Mesenchymal stem cell (in vitro differentiated cells and primary cell): ENCODE measurements around the gene TENM4.

Experiments used
- DNase-seq: peaks from one replicate; pipeline ENCODE4 v3.0.0-alpha.2; 2013
- H2AFZ ChIP-seq: one replicate; pipeline ENCODE4 v1.6.1; 2013; ENCODE audit warnings: low read depth, mild to moderate bottlenecking, control low read depth, inconsistent platforms, low read length, moderate library complexity
- H2AK5ac ChIP-seq: 2 replicates; pipeline ENCODE4 v1.6.1; 2013; ENCODE audit warnings: low read length, moderate library complexity, mild to moderate bottlenecking, inconsistent platforms; ENCODE audit not compliant: severe bottlenecking
- H2BK120ac ChIP-seq: one replicate; pipeline ENCODE4 v1.6.1; 2013; ENCODE audit warnings: low read depth, mild to moderate bottlenecking, inconsistent platforms, low read length, moderate library complexity
- H2BK12ac ChIP-seq, 2 experiments: one replicate each; pipeline ENCODE4 v1.6.1; 2013; ENCODE audit warnings: inconsistent platforms in 2 of 2, low read length in 2 of 2, mild to moderate bottlenecking in 2 of 2, moderate library complexity in 2 of 2, control low read depth in 1 of 2
- H2BK15ac ChIP-seq: one replicate; pipeline ENCODE4 v1.6.1; 2013; ENCODE audit warnings: mild to moderate bottlenecking, low read depth, inconsistent platforms; ENCODE audit not compliant: poor library complexity, severe bottlenecking
- H2BK5ac ChIP-seq: 2 replicates; pipeline ENCODE4 v1.6.1; 2013; ENCODE audit warnings: low read depth, mild to moderate bottlenecking, low read length, control low read depth, inconsistent platforms; ENCODE audit not compliant: poor library complexity, severe bottlenecking
- H3K14ac ChIP-seq, 2 experiments: one replicate each; pipeline ENCODE4 v1.6.1; 2013; ENCODE audit warnings: inconsistent platforms in 2 of 2, low read length in 2 of 2, control low read depth in 1 of 2, mild to moderate bottlenecking in 1 of 2, moderate library complexity in 1 of 2
- H3K18ac ChIP-seq, 2 experiments: one replicate each; pipeline ENCODE4 v1.6.1; 2013; ENCODE audit warnings: inconsistent platforms in 2 of 2, low read length in 2 of 2, control low read depth in 1 of 2, low read depth in 1 of 2, mild to moderate bottlenecking in 1 of 2
- H3K23ac ChIP-seq, 2 experiments: one replicate each; pipeline ENCODE4 v1.6.1; 2013; ENCODE audit warnings: inconsistent platforms in 2 of 2, low read length in 2 of 2, mild to moderate bottlenecking in 2 of 2, moderate library complexity in 2 of 2, control low read depth in 1 of 2
- H3K27ac ChIP-seq: 2 replicates; pipeline ENCODE4 v1.5.1; 2013; ENCODE audit warnings: mild to moderate bottlenecking, moderate library complexity, low read length, control low read depth, inconsistent platforms; ENCODE audit not compliant: poor library complexity, severe bottlenecking
- H3K27me3 ChIP-seq, 2 experiments: 2 replicates each; pipeline versions ENCODE4 v1.6.1 to v1.7.0; 2013; ENCODE audit warnings: low read length in 2 of 2, mild to moderate bottlenecking in 2 of 2, moderate library complexity in 2 of 2, control low read depth in 1 of 2, inconsistent platforms in 1 of 2; ENCODE audit not compliant: control insufficient read depth in 1 of 2, insufficient read depth in 1 of 2
- H3K36me3 ChIP-seq, 2 experiments: 2 replicates each; pipeline versions ENCODE4 v1.6.1 to v1.7.0; 2013; ENCODE audit warnings: low read length in 2 of 2, control low read depth in 1 of 2, inconsistent platforms in 1 of 2, low read depth in 1 of 2, mild to moderate bottlenecking in 1 of 2; ENCODE audit not compliant: insufficient read depth in 2 of 2, control insufficient read depth in 1 of 2
- H3K4ac ChIP-seq, 2 experiments: one replicate each; pipeline ENCODE4 v1.6.1; 2013; ENCODE audit warnings: inconsistent platforms in 2 of 2, low read length in 2 of 2, mild to moderate bottlenecking in 2 of 2, moderate library complexity in 2 of 2, control low read depth in 1 of 2, low read depth in 1 of 2
- H3K4me1 ChIP-seq: 2 replicates; pipeline ENCODE4 v1.6.1; 2013; ENCODE audit warnings: low read depth, low read length, control low read depth; ENCODE audit not compliant: control insufficient read depth, insufficient read depth
- H3K4me2 ChIP-seq: 2 replicates; pipeline ENCODE4 v1.6.1; 2013; ENCODE audit warnings: low read length, mild to moderate bottlenecking, inconsistent platforms; ENCODE audit not compliant: poor library complexity, severe bottlenecking
- H3K4me3 ChIP-seq, 2 experiments: 2 replicates each; pipeline versions ENCODE4 v1.5.1 to v1.7.0; 2013; ENCODE audit warnings: low read length in 2 of 2, mild to moderate bottlenecking in 2 of 2, control low read depth in 1 of 2, low read depth in 1 of 2; ENCODE audit not compliant: insufficient read depth in 1 of 2
- H3K79me1 ChIP-seq: replicated peaks from 2 replicates; pipeline ENCODE4 v1.6.1; 2013; ENCODE audit warnings: mild to moderate bottlenecking, control low read depth, low read length, inconsistent platforms; ENCODE audit not compliant: poor library complexity, severe bottlenecking
- H3K9ac ChIP-seq: 2 replicates; pipeline ENCODE4 v1.7.0; 2013; ENCODE audit warnings: mild to moderate bottlenecking, low read length, moderate library complexity
- H3K9me3 ChIP-seq: 2 replicates; pipeline ENCODE4 v1.7.0; 2013; ENCODE audit warnings: mild to moderate bottlenecking, low read length; ENCODE audit not compliant: control insufficient read depth
- H4K8ac ChIP-seq: one replicate; pipeline ENCODE4 v1.6.1; 2013; ENCODE audit warnings: inconsistent platforms, mild to moderate bottlenecking, low read length, moderate library complexity
- H4K91ac ChIP-seq: one replicate; pipeline ENCODE4 v1.6.1; 2013; ENCODE audit warnings: mild to moderate bottlenecking, low read length, inconsistent platforms
- WGBS: methylation state at CpG from one replicate; pipeline ENCODE4 v1.1.7; 2013; ENCODE audit warnings: mixed read lengths; 5-methylcytosine and 5-hydroxymethylcytosine counted together

Gene TENM4

DNA sequence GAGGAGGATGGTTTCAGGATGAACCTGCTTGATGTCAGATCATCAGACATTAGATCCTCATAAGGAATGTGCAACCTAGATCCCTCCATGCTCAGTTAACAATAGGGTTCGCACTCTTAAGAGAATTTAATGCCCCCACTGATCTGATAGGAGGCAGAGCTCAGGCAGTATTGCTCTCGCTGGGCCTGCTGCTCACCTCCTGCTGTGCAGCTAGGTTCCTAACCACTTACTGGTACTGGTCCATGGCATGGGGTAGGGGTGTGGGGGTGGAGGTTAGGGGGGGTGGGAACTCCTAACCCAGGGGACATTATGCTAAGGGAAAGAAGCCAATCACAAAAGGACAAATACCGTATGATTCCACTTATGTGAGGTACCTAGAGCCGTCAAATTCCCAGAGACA is 256.5 kb downstream of the TENM4 start:
- Histone ChIP-seq H3K4me3 (no peak overlapping the region), H3K18ac (no peak overlapping the region), H3K4me2 (no peak overlapping the region), H3K9ac (no peak overlapping the region), H4K91ac (no peak overlapping the region), H3K23ac (no peak overlapping the region), H3K79me1 (no peaks in the 10 kb centered on the region), H3K14ac (no peak overlapping the region), H3K27ac (no peak overlapping the region), H3K36me3 (no peaks in the 10 kb centered on the region), H4K8ac (no peak overlapping the region), H3K27me3 (peaks cover 0 to 1% of the 10 kb centered on the region in 2 experiments), H3K4me1 (no peaks in the 10 kb centered on the region), H3K9me3 (peaks cover 14% of the 10 kb centered on the region), H2BK120ac (no peak overlapping the region), H2BK15ac (no peak overlapping the region), H2AFZ (no peak overlapping the region), H2AK5ac (no peak overlapping the region), H2BK12ac (no peak overlapping the region), H2BK5ac (no peak overlapping the region), H3K4ac (no peak overlapping the region)
- 68% methylated on average over 4 of the region's 4 CpGs for WGBS
- no peak for DNase-seq

DNA sequence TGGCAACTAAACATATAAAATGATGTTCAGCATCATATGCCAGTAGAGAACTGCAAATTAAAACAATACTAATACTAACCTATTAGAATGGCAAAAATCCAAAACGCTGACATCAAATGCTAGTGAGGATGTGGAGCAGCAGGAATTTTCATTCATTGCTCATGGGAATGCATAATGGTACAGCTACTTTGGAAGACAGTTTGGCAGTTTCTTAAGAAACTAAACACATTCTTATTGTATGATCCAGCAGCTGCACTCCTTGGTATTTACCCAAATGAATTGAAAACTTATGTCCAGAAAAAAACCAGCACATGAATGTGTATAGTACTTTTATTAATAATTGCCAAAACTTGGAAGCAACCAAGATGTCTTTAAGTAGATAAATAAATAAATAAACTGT is 258.0 kb downstream of the TENM4 start:
- no peak overlapping the region for H4K8ac ChIP-seq
- peaks cover 7% of the 10 kb centered on the region for H3K9me3 ChIP-seq
- H3K79me1 ChIP-seq = no peaks in the 10 kb centered on the region
- no CpG with 5 or more reads among the region's 1 CpG for WGBS
- H3K27me3 ChIP-seq = peaks cover 0 to 7% of the 10 kb centered on the region in 2 experiments
- no peak overlapping the region for H4K91ac ChIP-seq
- H3K27ac ChIP-seq = no peak overlapping the region
- H3K4me1 ChIP-seq = no peaks in the 10 kb centered on the region
- H3K4me2 ChIP-seq = no peak overlapping the region
- peak overlapping the region; percentile 36 for H3K9ac ChIP-seq
- no peak overlapping the region for H2BK120ac ChIP-seq
- no peak overlapping the region for H3K4me3 ChIP-seq
- H2AFZ ChIP-seq = no peak overlapping the region
- no peak overlapping the region for H2BK5ac ChIP-seq
- no peak overlapping the region for H3K14ac ChIP-seq
- no peak overlapping the region for H2BK12ac ChIP-seq
- H2AK5ac ChIP-seq = no peak overlapping the region
- H2BK15ac ChIP-seq = no peak overlapping the region
- no peak overlapping the region for H3K18ac ChIP-seq
- DNase-seq = no peak
- H3K36me3 ChIP-seq = no peaks in the 10 kb centered on the region
- no peak overlapping the region for H3K4ac ChIP-seq
- H3K23ac ChIP-seq = no peak overlapping the region

DNA sequence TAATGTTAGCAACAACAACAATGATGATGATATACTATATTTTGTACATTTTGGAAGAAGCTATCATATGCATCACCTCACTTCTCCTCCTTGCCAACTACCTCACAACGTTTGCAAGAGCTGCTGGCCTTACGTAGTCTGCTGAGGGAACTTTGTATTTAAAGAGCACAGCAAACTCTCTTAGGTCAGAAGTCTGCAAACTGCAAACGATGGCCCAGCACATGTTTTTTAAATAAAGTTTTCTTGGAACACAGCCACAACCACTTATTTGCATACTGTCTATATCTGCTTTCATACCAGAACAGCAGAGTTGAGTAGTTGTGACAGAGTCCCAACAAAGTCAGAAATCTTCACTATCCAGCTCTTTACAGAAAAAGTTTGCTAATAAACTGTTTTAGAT is 261.7 kb downstream of the TENM4 start:
- WGBS = 78% methylated on average over 3 of the region's 3 CpGs

DNA sequence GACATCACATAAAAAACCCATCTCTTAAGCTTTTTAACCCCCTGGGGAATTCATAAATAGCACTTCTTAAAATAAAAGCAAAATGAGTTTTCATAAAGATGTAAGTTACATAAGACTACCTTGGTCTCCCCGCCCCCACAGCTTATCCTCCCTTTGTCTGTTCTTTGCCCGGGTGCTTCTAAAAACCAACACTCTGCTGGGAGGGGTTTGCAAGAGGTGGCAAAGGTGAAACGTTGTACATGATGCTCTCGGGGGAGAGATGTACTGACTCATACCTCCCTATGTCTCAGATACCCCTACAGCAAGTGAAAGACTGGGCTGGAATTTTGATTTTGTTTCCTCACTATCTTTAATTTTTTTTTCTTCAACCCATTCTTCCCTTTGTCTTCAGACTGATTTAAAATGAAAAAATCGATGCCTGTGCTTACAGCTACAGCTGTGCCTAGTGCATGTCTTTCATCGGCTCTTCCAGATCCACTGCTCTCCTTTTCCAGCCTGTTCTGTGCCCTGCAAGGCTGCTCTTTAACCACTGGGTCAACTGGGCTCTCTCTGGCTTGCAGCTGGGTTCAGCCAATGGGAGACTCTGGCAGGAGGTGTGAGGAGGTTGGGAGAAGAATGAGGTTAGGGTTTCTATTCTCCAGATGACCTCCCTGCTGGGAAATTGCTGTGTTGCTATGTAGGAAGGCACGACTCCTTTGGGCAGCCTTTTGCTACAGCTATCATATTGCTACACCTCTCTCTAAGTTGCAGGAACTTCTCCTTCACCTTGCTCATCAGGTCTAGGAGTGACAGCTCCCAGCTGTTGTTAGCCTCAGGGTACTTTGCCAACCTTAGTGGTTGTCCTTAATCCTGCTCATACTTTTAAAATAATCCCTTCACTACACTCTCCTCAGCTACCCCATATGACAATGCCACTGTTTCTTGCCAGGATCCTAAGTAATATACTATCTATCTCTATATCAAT is 266.5 kb downstream of the TENM4 start:
- Histone ChIP-seq H3K27ac (no peak overlapping the region), H3K18ac (no peak overlapping the region), H2AK5ac (no peak overlapping the region), H4K91ac (no peak overlapping the region), H2AFZ (no peak overlapping the region), H3K9ac (peak overlapping the region; percentile 63), H3K4ac (no peak overlapping the region), H2BK120ac (no peak overlapping the region), H4K8ac (no peak overlapping the region), H3K23ac (no peak overlapping the region), H3K9me3 (no peaks in the 10 kb centered on the region), H3K4me3 (peak overlapping the region in 1 of 2 experiments; percentile 52), H3K4me2 (no peak overlapping the region), H3K36me3 (no peaks in the 10 kb centered on the region), H3K4me1 (peaks cover 2% of the 10 kb centered on the region), H2BK15ac (no peak overlapping the region), H2BK5ac (no peak overlapping the region), H3K79me1 (no peaks in the 10 kb centered on the region), H3K27me3 (peaks cover 0 to 29% of the 10 kb centered on the region in 2 experiments), H3K14ac (peak overlapping the region in 1 of 2 experiments; percentile 46), H2BK12ac (no peak overlapping the region)
- 53% methylated on average over 6 of the region's 7 CpGs for WGBS
- DNase-seq = peak; percentile 6

More for the DNA sequence above, 261.7 kb downstream of the TENM4 start:
- H4K91ac ChIP-seq = no peak overlapping the region
- H2AK5ac ChIP-seq = no peak overlapping the region
- H3K18ac ChIP-seq = no peak overlapping the region
- no peak overlapping the region for H2BK120ac ChIP-seq
- H2BK12ac ChIP-seq = no peak overlapping the region
- H3K9ac ChIP-seq = no peak overlapping the region
- H3K27me3 ChIP-seq = peaks cover 0 to 12% of the 10 kb centered on the region in 2 experiments
- H3K36me3 ChIP-seq = no peaks in the 10 kb centered on the region
- DNase-seq = no peak
- H3K27ac ChIP-seq = no peak overlapping the region
- no peak overlapping the region for H2AFZ ChIP-seq
- no peaks in the 10 kb centered on the region for H3K9me3 ChIP-seq
- no peak overlapping the region for H3K14ac ChIP-seq
- no peak overlapping the region for H3K4me3 ChIP-seq
- H2BK15ac ChIP-seq = no peak overlapping the region
- no peak overlapping the region for H3K23ac ChIP-seq
- H3K4me2 ChIP-seq = no peak overlapping the region
- H2BK5ac ChIP-seq = no peak overlapping the region
- no peak overlapping the region for H4K8ac ChIP-seq
- H3K79me1 ChIP-seq = no peaks in the 10 kb centered on the region
- H3K4me1 ChIP-seq = no peaks in the 10 kb centered on the region
- no peak overlapping the region for H3K4ac ChIP-seq
